IMR-90 (cell line): ENCODE data around the gene PLCH1. TPM values are rescaled to one million over a fixed set of nuclear protein-coding genes. Genes with fewer than 3 reads are reported as not detected.
A peak's percentile ranks its signal among the peaks of the same experiment; 100 is the strongest.

Experiments used
- ATAC-seq: fragments of 200-7000 bp; cut with Tn5 transposase; 2 replicates; pipeline ENCODE4 v1.9.1; 2020; ENCODE audit warnings: low read depth, mild to moderate bottlenecking, moderate library complexity
- BruUV-seq: library from RNA; stranded (reverse); fragments of 400-500 nt; replicated peaks from 2 replicates; lab custom pipeline; 2021; lab: Mats Ljungman, UMichigan
- CTCF ChIA-PET: fragments of 300-600 bp; formaldehyde crosslinking; extraction: SDS; loops from one replicate; lab custom pipeline; 2021; ENCODE audit warnings: antibody characterized with exemption; lab: Yijun Ruan, JAX
- POLR2A ChIA-PET: fragments of 300-600 bp; sonication (Branson Sonifier 250); formaldehyde crosslinking; loops from one replicate; lab custom pipeline; 2022; ENCODE audit warnings: antibody characterized with exemption; ENCODE audit not compliant: unreplicated experiment; lab: Charles Lee
- DNase-seq: peaks from one replicate; pipeline ENCODE4 v3.0.0; 2013
- H2AFZ ChIP-seq: replicated peaks from 2 replicates; pipeline ENCODE3; 2013; ENCODE audit warnings: low read length, mild to moderate bottlenecking; ENCODE audit not compliant: poor library complexity
- H2AK5ac ChIP-seq: 2 replicates; pipeline ENCODE4 v1.6.1; 2013; ENCODE audit warnings: low read depth, low read length, inconsistent platforms
- H2AK9ac ChIP-seq: replicated peaks from 2 replicates; pipeline ENCODE3; 2013; ENCODE audit warnings: mild to moderate bottlenecking, low read depth, low read length, moderate library complexity; ENCODE audit not compliant: poor library complexity
- H2BK120ac ChIP-seq: 2 replicates; pipeline ENCODE4 v1.6.1; 2013; ENCODE audit warnings: low read depth, low read length, inconsistent platforms
- H2BK15ac ChIP-seq: 3 replicates; pipeline ENCODE4 v1.6.1; 2013; ENCODE audit warnings: low read depth, low read length, inconsistent platforms
- H2BK20ac ChIP-seq: 2 replicates; pipeline ENCODE4 v1.6.1; 2013; ENCODE audit warnings: low read depth, mild to moderate bottlenecking, inconsistent platforms, low read length, moderate library complexity
- H2BK5ac ChIP-seq: 2 replicates; pipeline ENCODE4 v1.6.1; 2013; ENCODE audit warnings: mild to moderate bottlenecking, low read depth, low read length, inconsistent platforms; ENCODE audit not compliant: poor library complexity, severe bottlenecking
- H3K14ac ChIP-seq: replicated peaks from 2 replicates; pipeline ENCODE4 v1.6.1; 2013; ENCODE audit warnings: low read depth, low read length, inconsistent platforms
- H3K18ac ChIP-seq: 2 replicates; pipeline ENCODE4 v1.6.1; 2013; ENCODE audit warnings: low read depth, low read length, control low read depth
- H3K23ac ChIP-seq: 2 replicates; pipeline ENCODE4 v1.6.1; 2013; ENCODE audit warnings: low read depth, low read length, inconsistent platforms
- H3K27ac ChIP-seq: 2 replicates; pipeline ENCODE4 v1.5.1; 2013; ENCODE audit warnings: mild to moderate bottlenecking, control low read depth, low read length; ENCODE audit not compliant: insufficient read depth
- H3K27me3 ChIP-seq: 2 replicates; pipeline ENCODE4 v1.6.1; 2013; ENCODE audit warnings: low read length; ENCODE audit not compliant: control insufficient read depth, insufficient read depth
- H3K36me3 ChIP-seq: 2 replicates; pipeline ENCODE4 v1.6.1; 2013; ENCODE audit warnings: low read length, mixed read lengths; ENCODE audit not compliant: control insufficient read depth, insufficient read depth
- H3K4ac ChIP-seq: 2 replicates; pipeline ENCODE4 v1.6.1; 2013; ENCODE audit warnings: low read depth, low read length, inconsistent platforms
- H3K4me1 ChIP-seq: 2 replicates; pipeline ENCODE4 v1.6.1; 2013; ENCODE audit warnings: low read length, mixed read lengths; ENCODE audit not compliant: control insufficient read depth, insufficient read depth
- H3K4me2 ChIP-seq: 2 replicates; pipeline ENCODE4 v1.6.1; 2013; ENCODE audit warnings: low read depth, mild to moderate bottlenecking, control low read depth, low read length, moderate library complexity
- H3K4me3 ChIP-seq: 2 replicates; pipeline ENCODE4 v1.5.1; 2013; ENCODE audit warnings: low read depth, mild to moderate bottlenecking, control low read depth, low read length, moderate library complexity; ENCODE audit not compliant: insufficient read depth
- H3K56ac ChIP-seq: 2 replicates; pipeline ENCODE4 v1.6.1; 2013; ENCODE audit warnings: low read length, inconsistent platforms; ENCODE audit not compliant: insufficient read depth; ENCODE audit errors: extremely low read depth
- H3K79me1 ChIP-seq, 2 experiments: 2 replicates each; pipeline ENCODE4 v1.6.1; 2013; ENCODE audit warnings: low read length in 2 of 2, inconsistent platforms in 1 of 2, low read depth in 1 of 2
- H3K9ac ChIP-seq: 2 replicates; pipeline ENCODE4 v1.6.1; 2013; ENCODE audit warnings: low read depth, low read length, control low read depth
- H3K9me1 ChIP-seq: 2 replicates; pipeline ENCODE4 v1.6.1; 2013; ENCODE audit warnings: low read length, inconsistent platforms; ENCODE audit not compliant: insufficient read depth
- H3K9me3 ChIP-seq: 2 replicates; pipeline ENCODE4 v1.6.1; 2013; ENCODE audit warnings: low read length; ENCODE audit not compliant: control insufficient read depth, insufficient read depth
- H4K20me1 ChIP-seq: 2 replicates; pipeline ENCODE4 v1.6.1; 2013; ENCODE audit warnings: low read length, inconsistent platforms; ENCODE audit not compliant: insufficient read depth
- H4K5ac ChIP-seq: 2 replicates; pipeline ENCODE4 v1.6.1; 2013; ENCODE audit warnings: mild to moderate bottlenecking, low read depth, low read length, control low read depth
- H4K8ac ChIP-seq, 2 experiments: 2 replicates each; pipeline ENCODE4 v1.6.1; 2013; ENCODE audit warnings: low read depth in 2 of 2, low read length in 2 of 2, control low read depth in 1 of 2, inconsistent platforms in 1 of 2
- H4K91ac ChIP-seq: 2 replicates; pipeline ENCODE4 v1.6.1; 2013; ENCODE audit warnings: low read depth, low read length, inconsistent platforms; ENCODE audit not compliant: insufficient read depth
- FOS ChIP-seq: fragments of 150-350 bp; IDR thresholded peaks from 2 replicates; pipeline ENCODE4 v1.6.1; 2016; ENCODE audit warnings: low read depth, low read length
- POLR2A ChIP-seq: IDR thresholded peaks from 2 replicates; pipeline ENCODE4 v1.6.1; 2012; ENCODE audit warnings: mild to moderate bottlenecking, low read depth, low read length
- SMC3 ChIP-seq: fragments of 150-350 bp; IDR thresholded peaks from 2 replicates; pipeline ENCODE4 v1.6.1; 2016; ENCODE audit warnings: low read depth, mild to moderate bottlenecking, antibody characterized with exemption, low read length, moderate library complexity
- WGBS, 2 experiments: methylation state at CpG; one replicate each; pipeline versions ENCODE4 v1.1.5 to v1.1.7; 2013; ENCODE audit warnings: missing lambda C conversion rate in 2 of 2; ENCODE audit not compliant: insufficient read length in 1 of 2; ENCODE audit errors: extremely low coverage in 2 of 2; 5-methylcytosine and 5-hydroxymethylcytosine counted together
- dilution Hi-C: fragments of 300-500 bp; cut with HindIII; formaldehyde crosslinking; loops from one replicate; pipeline ENCODE4 v1.14.3; 2018; ENCODE audit warnings: low sequenced_read_pairs; ENCODE audit not compliant: unreplicated experiment
- in situ Hi-C: fragments of 300-500 bp; cut with MboI; formaldehyde crosslinking; loops from 3 replicates; pipeline ENCODE4 v1.14.3; 2019; ENCODE audit warnings: low sequenced_read_pairs, inconsistent platforms, mixed read lengths
- intact Hi-C: fragments of 100-400 bp; cut with micrococcal nuclease; formaldehyde crosslinking; loops from 2 replicates; pipeline ENCODE4 v1.10.0; 2022
- polyA plus RNA-seq, 3 experiments: library from polyadenylated mRNA; depleted of rRNA; stranded (reverse); fragments of >200 nt; gene quantifications; 2 replicates each; pipeline ENCODE4 v1.2.3, GENCODE V29; 2012; ENCODE audit warnings: low replicate concordance in 1 of 3
- total RNA-seq: library from RNA; depleted of rRNA; stranded (reverse); fragments of >200 nt; gene quantifications from 2 replicates; pipeline ENCODE4 v1.2.3, GENCODE V29; 2012

Gene PLCH1
- total and polyA plus RNA-seq, 2 of the 4 experiments (the other 2 are of a cell fraction), result not detected

GRCh38 chr3:155416500-155417118, 328.3 kb downstream of the PLCH1 start:
- no peak overlapping the region for H3K56ac ChIP-seq
- no peak overlapping the region for H2BK15ac ChIP-seq
- no peak overlapping the region for H2AK9ac ChIP-seq
- 0 out of 2 replicates have a peak overlapping the region, but pooled peaks have one; percentile 44 for H3K14ac ChIP-seq
- no peak overlapping the region for H3K18ac ChIP-seq
- no peak overlapping the region for H2AK5ac ChIP-seq
- H3K9me3 ChIP-seq, result no peaks in the 10 kb centered on the region
- H3K27me3 ChIP-seq, result no peaks in the 10 kb centered on the region
- H3K4ac ChIP-seq, result 0 out of 2 replicates have a peak overlapping the region, but pooled peaks have one; percentile 36
- peak overlapping the region; percentile 69; the same call in 1 of the 2 replicates for H2BK20ac ChIP-seq
- WGBS, 2 experiments, result 75% methylated on average over 3 of the region's 8 CpGs; no CpG with 5 or more reads in 1 of the 2 experiments
- no peaks in the 10 kb centered on the region for H3K4me1 ChIP-seq
- no peak for TF ChIP-seq POLR2A
- peak; percentile 24; the same call in 1 of the 2 replicates for TF ChIP-seq FOS
- TF ChIP-seq SMC3, result no peak
- 0 out of 2 replicates have a peak, but pooled peaks cover 3% of the 10 kb centered on the region for H3K9me1 ChIP-seq
- peak; percentile 46 for DNase-seq
- H4K5ac ChIP-seq, result no peak overlapping the region
- POLR2A ChIA-PET, result no interaction called here
- H2AFZ ChIP-seq, result no peak overlapping the region
- no peak overlapping the region for H4K91ac ChIP-seq
- H2BK5ac ChIP-seq, result no peak overlapping the region
- CTCF ChIA-PET, result no interaction called here
- H3K36me3 ChIP-seq, result no peaks in the 10 kb centered on the region
- BruUV-seq, result no TSS peak
- H3K79me1 ChIP-seq, result no peaks in the 10 kb centered on the region
- in situ Hi-C loops (no loop called here), intact Hi-C loops (no loop called here), dilution Hi-C loops (no loop called here)
- H3K4me2 ChIP-seq, result no peak overlapping the region
- no peak overlapping the region for H4K8ac ChIP-seq
- H3K9ac ChIP-seq, result no peak overlapping the region
- H4K20me1 ChIP-seq, result no peaks in the 10 kb centered on the region
- H3K23ac ChIP-seq, result peak overlapping the region; percentile 31; the same call in 1 of the 2 replicates
- H3K4me3 ChIP-seq, result no peak overlapping the region
- no peak for ATAC-seq
- H3K27ac ChIP-seq, result no peak overlapping the region
- peak overlapping the region; percentile 33; the same call in 1 of the 2 replicates for H2BK120ac ChIP-seq
